Measurements from ENCODE around the gene TSPAN3. TPM values are rescaled to one million over a fixed set of nuclear protein-coding genes. Genes with fewer than 3 reads are reported as not detected.

TSPAN3 gene
- total RNA-seq, 4 donors from 2014 or later: 330 to 637 (median 593) TPM

- Histone ChIP-seq H3K36me3 (no peaks in the 10 kb centered on the region), H3K27me3 (no peaks in the 10 kb centered on the region), H3K4me1 (peaks cover 0 to under 1% of the 10 kb centered on the region in 2 donors), H3K27ac (no peak overlapping the region), H3K4me3 (replicated peaks in 1 of 3) (no peak overlapping the region), H3K9me3 (no peaks in the 10 kb centered on the region)
- TF ChIP-seq CTCF (IDR thresholded peaks at IDR 0.05): no peak
- no peak for DNase-seq
- intact Hi-C loops (cut with DNase I): no loop called here
- 79 to 83% methylated on average over 4 of the region's 4 CpGs for WGBS, 2 donors
Measured at GRCh38 chr15:77076323-77076915, 5.5 kb upstream of the TSPAN3 start.

GRCh38 chr15:77075528-77075927, 4.6 kb upstream of the TSPAN3 start:
- H3K27ac ChIP-seq: no peak overlapping the region
- peaks cover 0 to 4% of the 10 kb centered on the region in 2 donors for H3K4me1 ChIP-seq
- TF ChIP-seq POLR2A (IDR thresholded peaks at IDR 0.05): no peak
- no peak for TF ChIP-seq CTCF (IDR thresholded peaks at IDR 0.05)
- no peaks in the 10 kb centered on the region for H3K27me3 ChIP-seq
- intact Hi-C loops (cut with DNase I): no loop called here
- no peak for DNase-seq
- no peaks in the 10 kb centered on the region for H3K9me3 ChIP-seq
- H3K36me3 ChIP-seq: no peaks in the 10 kb centered on the region
- 78 to 91% methylated on average over 9 of the region's 9 CpGs for WGBS, 2 donors
- no peak overlapping the region for H3K4me3 ChIP-seq (replicated peaks in 1 of 3)

- no peak overlapping the region for H3K4me3 ChIP-seq (replicated peaks in 1 of 3)
- intact Hi-C loops (cut with DNase I): no loop called here
- no peaks in the 10 kb centered on the region for H3K9me3 ChIP-seq
- TF ChIP-seq POLR2A (IDR thresholded peaks at IDR 0.05): no peak
- no peak for TF ChIP-seq CTCF (IDR thresholded peaks at IDR 0.05)
- no peak overlapping the region for H3K27ac ChIP-seq
- no peak for DNase-seq
- WGBS, 2 donors: 73 to 79% methylated on average over 2 of the region's 2 CpGs
- H3K36me3 ChIP-seq: no peaks in the 10 kb centered on the region
- peaks cover 0 to 9% of the 10 kb centered on the region in 2 donors for H3K4me1 ChIP-seq
- H3K27me3 ChIP-seq: no peaks in the 10 kb centered on the region
Measured at GRCh38 chr15:77074350-77074749, 3.4 kb upstream of the TSPAN3 start.

- no peaks in the 10 kb centered on the region for H3K9me3 ChIP-seq
- H3K27ac ChIP-seq: peak overlapping the region; percentile 22 to 93 (median 41)
- DNase-seq: peak in 1 of 2 donors; percentile 19
- TF ChIP-seq CTCF (IDR thresholded peaks at IDR 0.05) (no peak), POLR2A (IDR thresholded peaks at IDR 0.05) (no peak)
- peaks cover 13 to 35% of the 10 kb centered on the region in 2 donors for H3K4me1 ChIP-seq
- intact Hi-C loops (cut with DNase I): no loop called here
- peak overlapping the region in 1 of 3 donors; percentile 63 for H3K4me3 ChIP-seq (replicated peaks in 1 of 3)
- no peaks in the 10 kb centered on the region for H3K27me3 ChIP-seq
- WGBS, 2 donors: 80 to 81% methylated on average over 15 of the region's 15 CpGs
- H3K36me3 ChIP-seq: no peaks in the 10 kb centered on the region
Measured at GRCh38 chr15:77071305-77072223, 655 bp upstream of the TSPAN3 start.

GRCh38 chr15:77070180-77070494, 772 bp downstream of the TSPAN3 start:
- peak overlapping the region; percentile 22 to 93 (median 87) for H3K27ac ChIP-seq

More at GRCh38 chr15:77070180-77070494, 772 bp downstream of the TSPAN3 start:
- H3K4me3 ChIP-seq (replicated peaks in 1 of 3): peak overlapping the region; percentile 21 to 63 (median 59)
- H3K27me3 ChIP-seq: no peaks in the 10 kb centered on the region
- intact Hi-C loops (cut with DNase I): no loop called here
- WGBS, 2 donors: 0 to 6% methylated on average over 3 to 16 of the region's 18 CpGs
- DNase-seq: no peak
- H3K4me1 ChIP-seq: peaks cover 16 to 39% of the 10 kb centered on the region in 2 donors
- H3K9me3 ChIP-seq: no peaks in the 10 kb centered on the region
- TF ChIP-seq CTCF (IDR thresholded peaks at IDR 0.05) (no peak), POLR2A (IDR thresholded peaks at IDR 0.05) (no peak)
- no peaks in the 10 kb centered on the region for H3K36me3 ChIP-seq
